Muscle layer of colon (tissue), 2 donors: Measurements from ENCODE around the gene FCHSD2.
"Not testable (repeated sequence)": the region's sequence is repeated elsewhere in the genome, so short reads cannot be mapped to it uniquely, and the experiment has no call there.

Source experiments
- H3K27ac ChIP-seq: one replicate; pipeline ENCODE4 v1.7.0; 2013; ENCODE audit warnings: low read depth, mild to moderate bottlenecking, low read length, moderate library complexity
- H3K27me3 ChIP-seq, 2 donors: one replicate each; pipeline ENCODE4 v1.7.0; 2013; ENCODE audit warnings: low read length in 2 of 2, mild to moderate bottlenecking in 2 of 2; ENCODE audit not compliant: insufficient read depth in 2 of 2, control insufficient read depth in 1 of 2
- H3K36me3 ChIP-seq: one replicate; pipeline ENCODE4 v1.7.0; 2013; ENCODE audit warnings: mild to moderate bottlenecking, low read length; ENCODE audit not compliant: insufficient read depth
- H3K4me1 ChIP-seq: one replicate; pipeline ENCODE4 v1.7.0; 2013; ENCODE audit warnings: mild to moderate bottlenecking, low read length; ENCODE audit not compliant: insufficient read depth
- H3K4me3 ChIP-seq, 2 donors: one replicate each; pipeline ENCODE4 v1.7.0; 2013; ENCODE audit warnings: low read length in 2 of 2, low read depth in 1 of 2, mild to moderate bottlenecking in 1 of 2, moderate library complexity in 1 of 2
- H3K9ac ChIP-seq: one replicate; pipeline ENCODE4 v1.7.0; 2013; ENCODE audit warnings: low read length
- H3K9me3 ChIP-seq: one replicate; pipeline ENCODE4 v1.7.0; 2013; ENCODE audit warnings: mild to moderate bottlenecking, low read length
- donor health status: abdominal sarcoma.
- donor health status: Adenocarcinoma of cecum.

The FCHSD2 gene

GRCh38 chr11:72929256-72929655 is 212.9 kb downstream of the FCHSD2 start:
- H3K9me3 ChIP-seq, result no peaks in the 10 kb centered on the region
- H3K27me3 ChIP-seq, result no peaks in the 10 kb centered on the region
- no peak overlapping the region for H3K27ac ChIP-seq
- no peak overlapping the region for H3K4me3 ChIP-seq
- H3K36me3 ChIP-seq, result no peaks in the 10 kb centered on the region
- no peak overlapping the region for H3K9ac ChIP-seq
- no peaks in the 10 kb centered on the region for H3K4me1 ChIP-seq

- no peaks in the 10 kb centered on the region for H3K27me3 ChIP-seq
- no peak overlapping the region for H3K4me3 ChIP-seq
- no peaks in the 10 kb centered on the region for H3K36me3 ChIP-seq
- H3K9ac ChIP-seq, result no peak overlapping the region
- no peaks in the 10 kb centered on the region for H3K4me1 ChIP-seq
- no peaks in the 10 kb centered on the region for H3K9me3 ChIP-seq
- no peak overlapping the region for H3K27ac ChIP-seq
These were observed 214.7 kb downstream of the FCHSD2 start for GRCh38 chr11:72927380-72927779.

GRCh38 chr11:72926076-72926475 is 216.0 kb downstream of the FCHSD2 start:
- H3K36me3 ChIP-seq, result peaks cover 6% of the 10 kb centered on the region
- no peak overlapping the region for H3K4me3 ChIP-seq
- H3K9me3 ChIP-seq, result no peaks in the 10 kb centered on the region
- H3K9ac ChIP-seq, result no peak overlapping the region
- no peaks in the 10 kb centered on the region for H3K27me3 ChIP-seq
- no peak overlapping the region for H3K27ac ChIP-seq
- H3K4me1 ChIP-seq, result no peaks in the 10 kb centered on the region

GRCh38 chr11:72925656-72926055 is 216.5 kb downstream of the FCHSD2 start:
- no peak overlapping the region for H3K4me3 ChIP-seq
- H3K36me3 ChIP-seq, result peaks cover 6% of the 10 kb centered on the region
- no peaks in the 10 kb centered on the region for H3K4me1 ChIP-seq
- H3K9me3 ChIP-seq, result no peaks in the 10 kb centered on the region
- no peak overlapping the region for H3K27ac ChIP-seq
- no peaks in the 10 kb centered on the region for H3K27me3 ChIP-seq
- no peak overlapping the region for H3K9ac ChIP-seq

GRCh38 chr11:72924568-72925190 is 217.4 kb downstream of the FCHSD2 start:
- H3K4me3 ChIP-seq, result no peak overlapping the region
- H3K4me1 ChIP-seq, result no peaks in the 10 kb centered on the region
- no peak overlapping the region for H3K9ac ChIP-seq
- H3K9me3 ChIP-seq, result no peaks in the 10 kb centered on the region
- no peaks in the 10 kb centered on the region for H3K27me3 ChIP-seq
- no peak overlapping the region for H3K27ac ChIP-seq
- peaks cover 6% of the 10 kb centered on the region for H3K36me3 ChIP-seq

- Histone ChIP-seq H3K4me3 (no peak overlapping the region), H3K9ac (no peak overlapping the region), H3K27me3 (no peaks in the 10 kb centered on the region), H3K36me3 (peaks cover 6% of the 10 kb centered on the region), H3K9me3 (no peaks in the 10 kb centered on the region), H3K27ac (no peak overlapping the region), H3K4me1 (no peaks in the 10 kb centered on the region)
These were observed 220.9 kb downstream of the FCHSD2 start for GRCh38 chr11:72921028-72921716.

- Histone ChIP-seq H3K4me1 (no peaks in the 10 kb centered on the region), H3K36me3 (peaks cover 6% of the 10 kb centered on the region), H3K4me3 (no peak overlapping the region), H3K9me3 (no peaks in the 10 kb centered on the region), H3K27ac (no peak overlapping the region), H3K9ac (no peak overlapping the region), H3K27me3 (no peaks in the 10 kb centered on the region)
These were observed 222.1 kb downstream of the FCHSD2 start for GRCh38 chr11:72920001-72920400.

GRCh38 chr11:72918851-72919250 is 223.3 kb downstream of the FCHSD2 start:
- no peak overlapping the region for H3K27ac ChIP-seq
- no peak overlapping the region for H3K9ac ChIP-seq
- no peaks in the 10 kb centered on the region for H3K4me1 ChIP-seq
- no peak overlapping the region for H3K4me3 ChIP-seq
- no peaks in the 10 kb centered on the region for H3K27me3 ChIP-seq
- H3K36me3 ChIP-seq, result peaks cover 6% of the 10 kb centered on the region
- H3K9me3 ChIP-seq, result no peaks in the 10 kb centered on the region

GRCh38 chr11:72912253-72912652 is 229.9 kb downstream of the FCHSD2 start:
- no peaks in the 10 kb centered on the region for H3K27me3 ChIP-seq
- no peaks in the 10 kb centered on the region for H3K4me1 ChIP-seq
- H3K4me3 ChIP-seq, result no peak overlapping the region
- no peak overlapping the region for H3K9ac ChIP-seq
- H3K36me3 ChIP-seq, result no peaks in the 10 kb centered on the region
- H3K27ac ChIP-seq, result no peak overlapping the region
- no peaks in the 10 kb centered on the region for H3K9me3 ChIP-seq

GRCh38 chr11:72909558-72910388 is 232.3 kb downstream of the FCHSD2 start:
- H3K4me1 ChIP-seq, H3K9ac ChIP-seq, H3K4me3 ChIP-seq, H3K9me3 ChIP-seq, H3K27ac ChIP-seq, H3K36me3 ChIP-seq, H3K27me3 ChIP-seq: not testable (repeated sequence)

GRCh38 chr11:72908032-72908676 is 234.0 kb downstream of the FCHSD2 start:
- no peak overlapping the region for H3K4me3 ChIP-seq
- no peaks in the 10 kb centered on the region for H3K27me3 ChIP-seq
- no peaks in the 10 kb centered on the region for H3K36me3 ChIP-seq
- no peak overlapping the region for H3K9ac ChIP-seq
- no peaks in the 10 kb centered on the region for H3K9me3 ChIP-seq
- H3K27ac ChIP-seq, result no peak overlapping the region
- H3K4me1 ChIP-seq, result no peaks in the 10 kb centered on the region
